ENCODE data around the gene SYT2. TPM values are rescaled to one million over a fixed set of nuclear protein-coding genes. Genes with fewer than 3 reads are reported as not detected.
"Not testable (repeated sequence)": the region's sequence is repeated elsewhere in the genome, so short reads cannot be mapped to it uniquely, and the experiment has no call there.

Gene SYT2
- polyA plus RNA-seq, 1 experiment, result not detected

DNA sequence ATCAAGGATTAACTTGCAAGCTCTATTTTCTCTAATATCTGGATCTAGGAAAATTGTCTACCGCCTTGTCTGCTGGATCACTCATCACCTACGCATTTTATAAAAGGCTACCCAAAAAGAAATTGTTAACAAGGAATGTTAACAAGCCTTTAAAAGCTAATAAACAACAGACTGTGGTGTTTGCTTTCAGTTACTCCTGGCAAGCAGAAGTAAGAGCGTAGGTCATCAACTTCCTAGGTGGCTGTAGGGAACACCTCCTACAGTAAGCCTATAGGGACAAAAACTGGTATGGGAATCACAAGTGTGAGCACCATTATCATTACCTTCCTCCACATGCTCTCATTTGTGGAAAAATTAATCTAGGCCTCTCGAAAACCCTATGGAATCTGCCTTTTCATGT lies 155.6 kb downstream of the SYT2 start:
- DNase-seq (ENCODE audit: low read depth); H3K36me3 ChIP-seq (ENCODE audit: control insufficient read depth, insufficient read depth, low read length); CTCF ChIA-PET; H3K4me3 ChIP-seq (ENCODE audit: low read depth, low read length); H3K27me3 ChIP-seq (ENCODE audit: control insufficient read depth, insufficient read depth, low read length): not testable (repeated sequence)
- POLR2A ChIA-PET, result interaction anchor here (0.7 kb wide), 1 partner anchor 15 kb away, joined by 8 read pairs; no protein-coding TSS in a partner anchor

DNA sequence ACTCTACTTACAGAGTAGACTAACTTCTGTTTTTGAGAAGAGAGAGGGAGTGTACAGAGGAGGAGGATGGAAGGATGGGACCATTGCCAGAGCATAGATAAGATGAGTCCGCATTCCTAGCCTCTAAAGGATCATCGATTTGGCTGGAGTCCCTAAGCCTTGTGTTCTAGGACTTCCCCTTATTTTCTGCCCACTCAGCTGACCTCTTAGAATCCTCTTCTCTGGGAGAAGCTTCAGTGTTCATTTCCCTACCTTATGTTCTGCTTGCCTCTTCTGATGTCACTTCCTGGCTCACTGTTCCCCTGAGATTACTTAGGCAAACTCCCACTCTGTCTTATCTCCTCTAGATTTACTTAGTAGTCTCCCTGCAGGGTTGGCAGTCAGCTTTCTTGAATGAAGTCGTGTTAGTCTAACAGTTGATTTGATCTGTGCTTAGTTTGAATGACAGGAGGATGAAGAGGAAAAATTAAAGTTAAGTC lies 156.7 kb downstream of the SYT2 start:
- TF ChIP-seq, protein P1, sequence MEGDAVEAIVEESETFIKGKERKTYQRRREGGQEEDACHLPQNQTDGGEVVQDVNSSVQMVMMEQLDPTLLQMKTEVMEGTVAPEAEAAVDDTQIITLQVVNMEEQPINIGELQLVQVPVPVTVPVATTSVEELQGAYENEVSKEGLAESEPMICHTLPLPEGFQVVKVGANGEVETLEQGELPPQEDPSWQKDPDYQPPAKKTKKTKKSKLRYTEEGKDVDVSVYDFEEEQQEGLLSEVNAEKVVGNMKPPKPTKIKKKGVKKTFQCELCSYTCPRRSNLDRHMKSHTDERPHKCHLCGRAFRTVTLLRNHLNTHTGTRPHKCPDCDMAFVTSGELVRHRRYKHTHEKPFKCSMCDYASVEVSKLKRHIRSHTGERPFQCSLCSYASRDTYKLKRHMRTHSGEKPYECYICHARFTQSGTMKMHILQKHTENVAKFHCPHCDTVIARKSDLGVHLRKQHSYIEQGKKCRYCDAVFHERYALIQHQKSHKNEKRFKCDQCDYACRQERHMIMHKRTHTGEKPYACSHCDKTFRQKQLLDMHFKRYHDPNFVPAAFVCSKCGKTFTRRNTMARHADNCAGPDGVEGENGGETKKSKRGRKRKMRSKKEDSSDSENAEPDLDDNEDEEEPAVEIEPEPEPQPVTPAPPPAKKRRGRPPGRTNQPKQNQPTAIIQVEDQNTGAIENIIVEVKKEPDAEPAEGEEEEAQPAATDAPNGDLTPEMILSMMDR (IDR thresholded peaks at IDR 0.05; ENCODE audit: insufficient read depth, low read depth, low read length), result no peak
- Histone ChIP-seq H3K27me3 (ENCODE audit: control insufficient read depth, insufficient read depth, low read length) (no peaks in the 10 kb centered on the region), H3K4me3 (ENCODE audit: low read depth, low read length) (no peak overlapping the region), H3K36me3 (ENCODE audit: control insufficient read depth, insufficient read depth, low read length) (no peaks in the 10 kb centered on the region)
- POLR2A ChIA-PET, result no interaction called here
- CTCF ChIA-PET, result no interaction called here
- no peak for DNase-seq (ENCODE audit: low read depth)

DNA sequence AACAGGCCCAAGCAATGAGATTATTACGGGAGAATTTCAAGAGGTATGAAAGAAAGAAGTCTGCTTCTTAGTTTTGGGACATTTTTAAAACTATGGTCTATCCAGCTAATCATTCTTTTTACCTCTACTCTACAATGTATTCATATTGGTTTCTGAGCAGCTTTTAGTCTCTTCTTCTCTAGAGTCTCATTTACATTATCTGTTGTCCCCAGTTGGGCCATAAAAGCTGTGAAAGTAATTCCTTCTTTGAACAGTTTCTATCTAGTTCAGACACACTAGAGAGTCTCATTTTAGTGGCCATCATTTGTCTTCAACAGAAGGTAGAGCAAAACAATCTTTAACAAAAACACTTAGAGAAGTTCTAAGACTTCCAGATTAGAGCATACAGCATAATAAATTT lies 157.2 kb downstream of the SYT2 start:
- H3K4me3 ChIP-seq (ENCODE audit: low read depth, low read length); H3K36me3 ChIP-seq (ENCODE audit: control insufficient read depth, insufficient read depth, low read length); CTCF ChIA-PET; H3K27me3 ChIP-seq (ENCODE audit: control insufficient read depth, insufficient read depth, low read length); DNase-seq (ENCODE audit: low read depth); POLR2A ChIA-PET: not testable (repeated sequence)

DNA sequence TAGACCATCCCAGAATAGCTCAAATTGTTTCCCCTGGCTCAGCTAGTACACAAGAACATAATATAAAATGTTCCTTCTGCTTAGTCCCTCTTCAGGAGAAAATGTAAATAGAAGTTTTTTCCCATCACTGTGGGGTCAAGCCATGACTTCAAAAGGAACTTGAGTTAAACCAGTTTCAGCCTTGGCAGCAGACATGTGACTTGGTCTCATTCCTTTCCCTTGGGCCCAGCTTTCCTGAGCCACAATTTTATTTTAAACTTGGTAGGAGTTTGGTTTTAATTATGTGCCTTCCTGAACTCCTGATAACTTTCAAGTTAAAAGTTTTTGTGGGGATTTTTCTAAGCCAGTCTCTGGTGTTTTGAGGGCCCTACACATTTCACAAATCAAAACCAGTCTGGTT lies 157.6 kb downstream of the SYT2 start:
- DNase-seq (ENCODE audit: low read depth); POLR2A ChIA-PET; H3K36me3 ChIP-seq (ENCODE audit: control insufficient read depth, insufficient read depth, low read length); CTCF ChIA-PET; H3K4me3 ChIP-seq (ENCODE audit: low read depth, low read length); H3K27me3 ChIP-seq (ENCODE audit: control insufficient read depth, insufficient read depth, low read length): not testable (repeated sequence)

DNA sequence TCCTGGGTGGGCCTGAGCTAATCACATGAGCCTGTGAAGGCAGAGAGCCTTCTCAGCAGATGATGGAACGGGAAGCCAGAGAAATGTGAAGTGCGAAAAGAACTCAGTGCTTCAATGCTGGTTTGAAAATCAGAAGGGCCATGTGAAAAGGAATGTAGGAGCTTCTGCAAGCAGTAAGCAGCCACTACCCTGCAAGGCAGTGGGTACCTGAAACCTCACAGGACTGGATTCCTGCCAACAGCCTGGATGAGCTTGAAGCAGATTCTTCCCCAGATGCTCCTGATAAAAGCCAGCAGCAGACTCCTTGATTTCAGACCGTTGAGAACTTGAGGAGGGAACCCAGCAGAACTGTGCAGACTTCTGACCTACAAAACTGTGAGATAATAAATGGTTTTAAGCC lies 158.6 kb downstream of the SYT2 start:
- Histone ChIP-seq H3K4me3 (ENCODE audit: low read depth, low read length) (no peak overlapping the region), H3K27me3 (ENCODE audit: control insufficient read depth, insufficient read depth, low read length) (no peaks in the 10 kb centered on the region), H3K36me3 (ENCODE audit: control insufficient read depth, insufficient read depth, low read length) (no peaks in the 10 kb centered on the region)
- ChIA-PET CTCF (no interaction called here), POLR2A (no interaction called here)
- TF ChIP-seq, protein P1 (IDR thresholded peaks at IDR 0.05; ENCODE audit: insufficient read depth, low read depth, low read length), result no peak
- DNase-seq (ENCODE audit: low read depth), result no peak

DNA sequence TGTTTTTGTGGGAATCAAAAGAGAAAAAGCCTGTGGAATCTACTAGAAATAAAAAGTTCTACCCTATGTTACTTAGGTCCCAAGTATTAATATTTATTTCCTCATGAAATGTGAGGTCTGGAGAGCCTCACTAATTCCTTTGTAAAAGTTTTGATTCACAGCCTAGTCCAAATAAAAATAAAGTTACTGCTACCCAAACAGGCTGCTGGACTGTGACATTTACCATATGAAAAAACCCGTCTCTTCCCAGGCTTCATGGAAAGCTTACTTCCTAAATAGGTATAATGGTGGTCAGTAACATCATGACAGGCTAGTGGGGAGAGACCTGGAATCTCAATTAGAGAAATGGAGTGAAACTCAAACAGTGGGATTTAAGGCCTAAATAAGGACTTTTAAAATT lies 160.2 kb downstream of the SYT2 start:
- DNase-seq (ENCODE audit: low read depth); H3K27me3 ChIP-seq (ENCODE audit: control insufficient read depth, insufficient read depth, low read length); POLR2A ChIA-PET; H3K36me3 ChIP-seq (ENCODE audit: control insufficient read depth, insufficient read depth, low read length); H3K4me3 ChIP-seq (ENCODE audit: low read depth, low read length): not testable (repeated sequence)
- CTCF ChIA-PET, result interaction anchor here (1.3 kb wide), 1 partner anchor 50 kb away, joined by 3 read pairs; no protein-coding TSS in a partner anchor

DNA sequence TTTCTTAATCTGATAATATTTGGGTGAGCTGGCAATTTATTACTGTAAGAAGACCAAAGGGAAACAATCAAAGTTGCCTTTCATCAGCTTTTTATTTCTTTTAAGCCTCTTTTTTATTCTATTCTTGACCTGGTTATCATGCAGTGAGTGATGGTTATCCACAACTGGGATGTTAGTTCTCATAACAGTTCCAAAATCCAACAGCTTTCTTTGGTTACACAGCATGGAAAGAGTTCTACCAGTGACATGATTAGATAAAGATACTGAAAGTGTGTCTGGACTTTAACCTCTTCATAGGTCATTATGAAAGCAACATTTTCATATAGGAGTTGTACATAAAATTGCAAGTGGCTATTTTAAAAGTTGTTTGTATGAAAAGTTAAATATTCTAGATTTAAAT lies 163.0 kb downstream of the SYT2 start:
- DNase-seq (ENCODE audit: low read depth), result no peak
- ChIA-PET POLR2A (no interaction called here), CTCF (no interaction called here)
- no peak overlapping the region for H3K4me3 ChIP-seq (ENCODE audit: low read depth, low read length)
- no peaks in the 10 kb centered on the region for H3K36me3 ChIP-seq (ENCODE audit: control insufficient read depth, insufficient read depth, low read length)
- TF ChIP-seq, protein P1 (IDR thresholded peaks at IDR 0.05; ENCODE audit: insufficient read depth, low read depth, low read length), result no peak
- H3K27me3 ChIP-seq (ENCODE audit: control insufficient read depth, insufficient read depth, low read length), result no peaks in the 10 kb centered on the region

DNA sequence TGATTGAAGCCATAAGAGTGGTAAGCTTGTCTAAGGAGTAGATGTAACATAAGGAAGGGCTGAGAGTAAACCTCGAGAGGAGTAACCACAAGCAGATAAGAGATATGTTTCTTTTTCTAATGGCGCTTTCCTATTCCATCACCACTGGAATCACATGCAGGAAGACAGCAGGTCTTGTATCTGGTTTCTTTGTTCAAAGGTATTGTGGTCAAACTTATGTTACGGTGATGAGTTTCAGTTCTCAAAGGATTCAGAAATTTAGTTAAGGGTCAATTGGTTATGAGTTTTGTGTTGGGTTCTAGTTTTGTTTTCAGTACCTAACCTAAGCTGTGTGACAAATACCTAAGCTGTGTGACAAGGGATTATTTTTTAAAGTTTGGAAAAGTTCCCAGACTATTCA lies 163.5 kb downstream of the SYT2 start:
- POLR2A ChIA-PET; H3K4me3 ChIP-seq (ENCODE audit: low read depth, low read length); H3K36me3 ChIP-seq (ENCODE audit: control insufficient read depth, insufficient read depth, low read length); DNase-seq (ENCODE audit: low read depth); CTCF ChIA-PET; H3K27me3 ChIP-seq (ENCODE audit: control insufficient read depth, insufficient read depth, low read length): not testable (repeated sequence)

DNA sequence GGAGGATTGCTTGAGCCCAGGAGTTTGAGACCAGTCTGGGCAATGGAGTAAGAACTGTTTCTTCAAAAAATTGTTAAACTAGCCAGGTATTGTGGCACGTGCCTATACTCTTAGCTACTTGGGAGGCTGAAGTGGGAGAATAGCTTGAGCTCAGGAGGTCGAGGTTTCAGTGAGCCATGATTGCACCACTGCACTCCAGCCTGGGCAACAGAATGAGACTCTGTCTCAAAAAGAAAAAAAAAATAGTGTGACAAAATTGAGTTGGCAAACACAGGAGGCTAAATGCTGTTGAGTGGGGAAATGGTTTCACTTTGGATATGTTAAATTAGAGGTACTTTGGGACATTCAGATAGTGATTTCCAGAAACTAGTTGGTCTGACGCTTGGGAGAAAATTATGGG lies 163.9 kb downstream of the SYT2 start:
- DNase-seq (ENCODE audit: low read depth); CTCF ChIA-PET; POLR2A ChIA-PET; H3K27me3 ChIP-seq (ENCODE audit: control insufficient read depth, insufficient read depth, low read length); H3K4me3 ChIP-seq (ENCODE audit: low read depth, low read length); H3K36me3 ChIP-seq (ENCODE audit: control insufficient read depth, insufficient read depth, low read length): not testable (repeated sequence)

DNA sequence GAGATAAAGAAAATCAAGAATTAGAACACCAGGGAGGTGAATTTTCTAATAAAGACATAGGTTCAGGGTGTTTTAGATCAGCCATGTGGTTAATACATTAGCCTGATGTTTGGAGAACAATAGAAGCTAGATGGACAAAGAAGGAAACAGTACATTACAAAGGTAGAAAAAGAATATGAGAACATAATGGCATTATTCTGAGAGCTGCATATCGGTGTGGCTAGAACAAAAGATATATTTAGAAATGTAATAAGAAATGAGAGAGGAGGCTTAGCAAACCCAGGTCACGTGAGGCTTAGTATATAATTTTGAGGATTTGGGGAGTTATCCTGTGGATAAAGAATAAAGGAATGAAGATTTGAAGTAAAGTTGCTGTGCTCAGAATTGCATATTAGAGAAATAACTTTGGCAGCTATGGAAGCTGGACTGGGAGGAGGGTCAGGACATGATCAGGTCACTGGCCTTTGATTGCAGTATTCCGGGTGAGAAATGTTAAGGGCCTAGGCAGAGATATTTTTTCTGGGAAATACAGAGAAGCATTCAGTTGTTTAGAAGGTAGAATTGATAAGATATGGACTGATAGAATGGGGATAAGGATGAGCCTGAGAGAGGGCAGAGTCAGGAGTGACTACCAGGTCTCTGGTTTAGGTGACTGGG lies 164.5 kb downstream of the SYT2 start:
- H3K4me3 ChIP-seq (ENCODE audit: low read depth, low read length); CTCF ChIA-PET; DNase-seq (ENCODE audit: low read depth); POLR2A ChIA-PET; H3K36me3 ChIP-seq (ENCODE audit: control insufficient read depth, insufficient read depth, low read length); H3K27me3 ChIP-seq (ENCODE audit: control insufficient read depth, insufficient read depth, low read length): not testable (repeated sequence)

Data from BJ (cell line).